NCI-H128 (cell line): ENCODE measurements around the gene ZNF883.
A peak's percentile ranks its signal among the peaks of the same experiment; 100 is the strongest.
"Not testable (repeated sequence)": the region's sequence is repeated elsewhere in the genome, so short reads cannot be mapped to it uniquely, and the experiment has no call there.

Experiments used
- DNase-seq: peaks from one replicate; lab custom pipeline; 2025; ENCODE audit not compliant: unreplicated experiment; lab: John Stamatoyannopoulos, UW

ZNF883 gene

GRCh38 chr9:113011911-113012381, at the start of gene ZNF883:
Gene ZNF883, minus strand, starts transcription at chr9:113012192.
- no peak for DNase-seq

- DNase-seq, result not testable (repeated sequence)
Measured at GRCh38 chr9:113061072-113061850, 49.3 kb upstream of the ZNF883 start.

- DNase-seq, result not testable (repeated sequence)
Measured at GRCh38 chr9:113059581-113060284, 47.7 kb upstream of the ZNF883 start.

- DNase-seq, result no peak
Measured at GRCh38 chr9:113057193-113057592, 45.2 kb upstream of the ZNF883 start.

- DNase-seq, result peak; percentile 95
Measured at GRCh38 chr9:113056191-113057106, 44.5 kb upstream of the ZNF883 start, which contains the start of gene ZFP37. Gene ZFP37, minus strand, starts transcription at chr9:113056724. Its CDS starts 36 bp downstream, at chr9:113056688.

- DNase-seq, result no peak
Measured at GRCh38 chr9:113042884-113043657, 31.1 kb upstream of the ZNF883 start.

GRCh38 chr9:113026200-113026599, 14.2 kb upstream of the ZNF883 start:
- no peak for DNase-seq

- DNase-seq, result no peak
Measured at GRCh38 chr9:113018247-113018646, 6.3 kb upstream of the ZNF883 start.

GRCh38 chr9:113012492-113012891, 500 bp upstream of the ZNF883 start:
- no peak for DNase-seq

- DNase-seq, result no peak
Measured at GRCh38 chr9:113005777-113006176, 6.2 kb downstream of the ZNF883 start.

- no peak for DNase-seq
Measured at GRCh38 chr9:112997236-112997941, 14.6 kb downstream of the ZNF883 start.

- DNase-seq, result no peak
Measured at GRCh38 chr9:112971415-112971814, 40.6 kb downstream of the ZNF883 start.

GRCh38 chr9:112970939-112971338, 41.1 kb downstream of the ZNF883 start:
- DNase-seq, result no peak

GRCh38 chr9:112969730-112970129, 42.3 kb downstream of the ZNF883 start:
- DNase-seq, result no peak

GRCh38 chr9:112955550-112955949, 56.4 kb downstream of the ZNF883 start:
- no peak for DNase-seq

GRCh38 chr9:112945620-112946208, 66.3 kb downstream of the ZNF883 start:
- DNase-seq, result no peak

- no peak for DNase-seq
Measured at GRCh38 chr9:112939418-112939817, 72.6 kb downstream of the ZNF883 start.

GRCh38 chr9:112933696-112934095, 78.3 kb downstream of the ZNF883 start:
- no peak for DNase-seq

GRCh38 chr9:112925058-112925641, 86.8 kb downstream of the ZNF883 start:
- peak; percentile 16 for DNase-seq
